K562 (cell line): ENCODE results near the gene IGLON5.

Experiments used
- CTCFL ChIP-seq: IDR thresholded peaks from 2 replicates; pipeline ENCODE4 v1.6.1; 2011; ENCODE audit warnings: borderline replicate concordance, low read depth, mild to moderate bottlenecking, moderate library complexity, low read length; ENCODE audit not compliant: insufficient read depth, poor library complexity, severe bottlenecking
- ETV6 ChIP-seq, 3 experiments: fragments of 150-350 bp in 1 of 3; sonication (generic) in 1 of 3; formaldehyde crosslinking in 1 of 3; IDR thresholded peaks; 2 replicates each; pipeline versions ENCODE4 v1.6.1 to v1.8.0; 2014 to 2022; ENCODE audit warnings: borderline replicate concordance in 2 of 3, low read depth in 2 of 3, antibody characterized with exemption in 1 of 3, low read length in 1 of 3, mild to moderate bottlenecking in 1 of 3, missing genetic modification reagents in 1 of 3
- KDM2B ChIP-seq: fragments of 250-450 bp; sonication (Bioruptor Pico); IDR thresholded peaks from 2 replicates; pipeline ENCODE4 v1.8.0; 2021; ENCODE audit warnings: mild to moderate bottlenecking, moderate library complexity
- TEAD1 ChIP-seq, 2 experiments: fragments of 450-650 bp in 1 of 2; sonication (generic) in 1 of 2; formaldehyde crosslinking; IDR thresholded peaks; 2 replicates each; pipeline versions ENCODE4 v1.4.0 to v1.8.0; 2020 to 2022; ENCODE audit warnings: mild to moderate bottlenecking in 2 of 2, missing genetic modification reagents in 1 of 2
- USF2 ChIP-seq: sonication (generic); formaldehyde crosslinking; IDR thresholded peaks from 2 replicates; pipeline ENCODE4 v1.5.0; 2020; ENCODE audit warnings: missing genetic modification reagents
- ZNF639 ChIP-seq, 2 experiments: fragments of 200-800 bp in 1 of 2; sonication (Bioruptor generic) in 1 of 2; sonication (generic) in 1 of 2; formaldehyde crosslinking in 1 of 2; IDR thresholded peaks in 1 of 2; conservative IDR thresholded peaks in 1 of 2; 2 replicates each; pipeline versions ENCODE4 v1.5.0 to v1.6.1; 2016 to 2020; ENCODE audit warnings: missing compliant biosample characterization in 1 of 2, missing genetic modification characterization in 1 of 2, missing genetic modification reagents in 1 of 2

- TF ChIP-seq ZNF639 (CRISPR knock-in tag; conservative IDR thresholded peaks at IDR 0.05 in 1 of 2, IDR thresholded peaks at IDR 0.05 in 1 of 2) (no peak), TEAD1 (CRISPR knock-in tag; IDR thresholded peaks at IDR 0.05) (no peak), CTCFL (no peak), USF2 (no peak), ETV6 (IDR thresholded peaks at IDR 0.05; ENCODE audit: borderline replicate concordance in 1 of 2, low read depth in 2 of 2, low read length in 1 of 2) (no peak), ETV6 (CRISPR knock-in tag; IDR thresholded peaks at IDR 0.05; ENCODE audit: borderline replicate concordance) (no peak), KDM2B (CRISPR knock-in tag) (no peak)
Observed at GRCh38 chr19:51295382-51296126, 15.9 kb upstream of the IGLON5 start.
